Cardiac fibroblast (primary cell): ENCODE data around the gene GLRA1.
"Not testable (repeated sequence)": the region's sequence is repeated elsewhere in the genome, so short reads cannot be mapped to it uniquely, and the experiment has no call there.

Experiments used
- DNase-seq, 2 donors: peaks; one replicate each; pipeline versions ENCODE4 v3.0.0 to v3.0.0-alpha.2; 2010; ENCODE audit warnings: low read depth in 2 of 2
- H3K4me3 ChIP-seq, 2 donors: replicated peaks in 1 of 2; 1 replicate in 1 of 2; 2 replicates in 1 of 2; pipeline ENCODE4 v1.5.1; 2011; ENCODE audit warnings: low read depth in 2 of 2, low read length in 2 of 2, mild to moderate bottlenecking in 2 of 2, moderate library complexity in 1 of 2
- TF ChIP-seq, protein P1 (sequence below): IDR thresholded peaks from one replicate; pipeline ENCODE4 v1.5.1; 2011; ENCODE audit warnings: low read depth, mild to moderate bottlenecking, low read length, inconsistent platforms

The GLRA1 gene

DNA sequence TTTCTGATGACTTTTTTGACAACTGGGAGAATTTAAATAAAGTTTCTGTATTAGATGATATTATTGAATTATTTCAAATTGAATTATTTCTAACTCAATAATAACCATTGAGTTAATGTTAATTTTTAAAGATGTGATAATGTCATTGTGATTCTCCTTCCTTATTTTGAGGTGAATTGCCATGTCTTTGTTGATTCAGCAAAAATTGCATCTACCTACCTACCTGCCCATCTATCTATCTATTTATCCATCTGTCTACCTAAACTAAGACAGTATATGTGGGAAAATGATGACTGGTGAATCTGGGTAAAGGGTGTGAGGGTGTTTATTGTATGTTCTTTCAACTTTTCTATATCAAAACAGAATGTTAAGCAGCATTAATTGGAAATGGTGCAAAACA is 77.9 kb downstream of the GLRA1 start:
- TF ChIP-seq, protein P1, sequence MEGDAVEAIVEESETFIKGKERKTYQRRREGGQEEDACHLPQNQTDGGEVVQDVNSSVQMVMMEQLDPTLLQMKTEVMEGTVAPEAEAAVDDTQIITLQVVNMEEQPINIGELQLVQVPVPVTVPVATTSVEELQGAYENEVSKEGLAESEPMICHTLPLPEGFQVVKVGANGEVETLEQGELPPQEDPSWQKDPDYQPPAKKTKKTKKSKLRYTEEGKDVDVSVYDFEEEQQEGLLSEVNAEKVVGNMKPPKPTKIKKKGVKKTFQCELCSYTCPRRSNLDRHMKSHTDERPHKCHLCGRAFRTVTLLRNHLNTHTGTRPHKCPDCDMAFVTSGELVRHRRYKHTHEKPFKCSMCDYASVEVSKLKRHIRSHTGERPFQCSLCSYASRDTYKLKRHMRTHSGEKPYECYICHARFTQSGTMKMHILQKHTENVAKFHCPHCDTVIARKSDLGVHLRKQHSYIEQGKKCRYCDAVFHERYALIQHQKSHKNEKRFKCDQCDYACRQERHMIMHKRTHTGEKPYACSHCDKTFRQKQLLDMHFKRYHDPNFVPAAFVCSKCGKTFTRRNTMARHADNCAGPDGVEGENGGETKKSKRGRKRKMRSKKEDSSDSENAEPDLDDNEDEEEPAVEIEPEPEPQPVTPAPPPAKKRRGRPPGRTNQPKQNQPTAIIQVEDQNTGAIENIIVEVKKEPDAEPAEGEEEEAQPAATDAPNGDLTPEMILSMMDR = no peak
- H3K4me3 ChIP-seq = no peak overlapping the region
- DNase-seq = no peak

DNA sequence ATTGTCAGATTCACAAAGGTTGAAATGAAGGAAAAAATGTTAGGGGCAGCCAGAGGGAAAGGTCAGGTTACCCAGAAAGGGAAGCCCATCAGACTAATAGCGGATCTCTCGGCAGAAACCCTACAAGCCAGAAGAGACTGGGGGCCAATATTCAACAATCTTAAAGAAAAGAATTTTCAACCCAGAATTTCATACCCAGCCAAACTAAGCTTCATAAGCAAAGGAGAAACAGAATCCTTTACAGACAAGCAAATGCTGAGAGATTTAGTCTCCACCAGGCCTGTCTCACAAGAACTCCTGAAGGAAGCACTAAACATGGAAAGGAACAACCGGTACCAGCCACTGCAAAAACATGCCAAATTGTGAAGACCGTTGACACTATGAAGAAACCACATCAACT is 91.8 kb downstream of the GLRA1 start:
- H3K4me3 ChIP-seq = not testable (repeated sequence)

DNA sequence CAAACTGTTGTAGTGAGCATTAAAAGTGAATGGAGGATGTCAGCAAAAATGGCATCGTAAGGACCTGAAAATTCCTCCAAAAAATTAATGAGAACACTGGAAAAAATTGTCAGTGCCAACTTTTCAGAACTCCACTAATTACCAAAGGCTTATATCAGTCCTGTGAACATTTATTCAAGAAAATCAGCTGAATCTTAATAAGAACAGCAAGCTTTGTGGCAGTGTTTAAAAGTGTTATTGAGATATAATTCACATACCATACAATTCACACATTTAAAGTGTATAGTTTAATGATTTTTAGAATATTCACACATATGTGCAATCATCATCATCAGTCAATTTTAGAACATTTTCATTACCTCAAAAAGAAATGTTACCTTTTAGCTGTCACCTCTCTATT is 95.3 kb downstream of the GLRA1 start:
- H3K4me3 ChIP-seq = no peak overlapping the region
- DNase-seq = no peak
- TF ChIP-seq, protein P1 = no peak

More for the DNA sequence above, 91.8 kb downstream of the GLRA1 start:
- DNase-seq = not testable (repeated sequence)

DNA sequence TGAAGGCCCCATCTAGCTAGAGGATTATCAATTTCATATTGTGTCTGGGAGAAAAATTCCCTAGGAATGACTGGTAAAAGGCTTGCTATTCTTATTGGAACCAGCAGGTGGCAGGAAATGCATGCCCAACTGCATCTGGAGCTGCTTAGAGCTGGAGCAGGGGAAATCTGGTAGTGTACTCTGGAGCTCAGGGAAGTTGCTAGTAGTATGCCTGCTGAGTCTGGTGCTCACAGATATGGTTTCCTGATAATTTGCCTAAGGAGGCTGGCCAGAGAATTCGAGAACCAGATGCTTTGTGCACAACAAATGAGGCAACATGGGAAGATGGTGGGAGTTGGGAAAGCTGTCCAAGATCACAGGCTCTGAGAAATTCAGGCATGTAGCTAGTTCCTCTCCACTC is 99.2 kb downstream of the GLRA1 start:
- TF ChIP-seq, protein P1 = peak; percentile 84
- no peak overlapping the region for H3K4me3 ChIP-seq
- DNase-seq = peak; percentile 79 to 84

DNA sequence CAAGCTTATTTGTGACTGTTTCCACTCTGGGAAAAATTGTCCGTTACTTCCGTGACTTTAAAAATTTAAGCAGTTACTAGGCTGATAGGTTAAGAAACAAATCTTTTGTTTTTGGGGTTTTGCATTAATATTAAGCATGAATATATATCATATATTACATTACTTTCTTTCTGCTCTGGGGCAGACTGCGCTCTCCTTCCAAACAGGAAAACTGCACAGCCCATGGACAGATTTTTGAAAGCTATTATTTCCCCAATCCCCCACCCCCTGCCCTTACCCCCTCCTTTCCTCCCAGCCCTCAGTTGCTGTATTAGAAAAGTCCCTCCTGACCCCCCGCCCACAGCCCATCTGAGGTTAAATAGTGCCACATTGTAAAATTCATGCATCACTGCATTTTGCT is 102.5 kb downstream of the GLRA1 start:
- no peak overlapping the region for H3K4me3 ChIP-seq
- no peak for DNase-seq
- TF ChIP-seq, protein P1 = no peak

DNA sequence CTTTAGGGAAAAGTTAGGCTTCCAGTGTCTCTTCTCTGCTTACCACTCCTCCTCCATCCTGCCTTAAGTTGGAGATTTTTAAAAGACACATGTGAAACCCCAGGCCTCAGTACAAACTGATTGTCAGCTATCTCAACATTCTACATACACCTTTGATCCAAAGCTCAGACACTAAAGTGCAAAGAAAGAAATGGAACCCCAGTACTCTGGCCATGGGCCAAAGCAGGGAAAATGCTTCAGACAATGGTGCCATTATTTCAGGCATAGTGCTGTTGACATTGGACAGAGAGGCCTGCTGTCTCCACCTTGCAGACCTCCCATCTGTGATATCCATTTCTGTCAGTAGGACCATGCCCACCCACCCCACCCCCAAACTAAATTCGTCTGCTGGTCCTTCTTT is 103.7 kb downstream of the GLRA1 start:
- TF ChIP-seq, protein P1 = no peak
- no peak overlapping the region for H3K4me3 ChIP-seq
- no peak for DNase-seq

DNA sequence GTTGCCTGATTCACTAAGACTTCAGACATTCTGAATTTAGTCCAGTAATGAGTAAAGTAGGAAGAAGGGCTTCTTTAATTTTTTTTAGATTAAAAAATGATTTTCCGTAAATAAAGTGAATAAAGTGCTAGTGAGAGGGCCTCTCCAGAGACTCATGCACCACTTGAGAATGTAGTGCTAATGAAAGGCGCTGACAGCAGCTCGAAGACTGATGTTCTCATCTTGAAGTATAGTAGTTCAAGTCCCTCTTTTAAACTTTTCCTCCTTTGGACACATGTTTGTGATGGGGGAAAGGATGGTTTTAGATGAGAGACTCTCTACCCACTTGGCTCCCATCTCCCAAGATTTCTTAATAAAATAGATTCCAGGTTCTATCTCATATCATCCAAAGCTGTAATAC is 104.4 kb downstream of the GLRA1 start:
- TF ChIP-seq, protein P1 = no peak
- DNase-seq = no peak
- no peak overlapping the region for H3K4me3 ChIP-seq

DNA sequence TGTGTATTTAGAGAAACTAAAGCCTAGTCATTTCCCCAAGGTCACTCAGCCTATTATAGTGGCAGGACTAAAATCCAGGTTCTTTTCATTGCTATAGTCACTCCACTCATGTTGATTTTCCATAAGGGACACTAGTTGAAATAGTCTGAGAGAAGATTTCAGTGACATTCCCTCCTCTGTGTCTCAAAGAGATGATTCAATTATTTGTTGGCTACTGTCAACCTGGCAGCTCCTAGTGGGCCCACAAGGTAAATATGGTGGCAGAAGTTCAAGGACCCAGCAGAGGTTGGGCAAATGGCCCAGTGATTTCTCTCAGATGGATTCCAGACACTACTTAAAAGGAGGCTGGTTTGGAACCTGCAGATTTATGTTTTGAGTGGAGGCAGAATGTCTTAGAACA is 104.8 kb downstream of the GLRA1 start:
- TF ChIP-seq, protein P1 = no peak
- DNase-seq = no peak
- no peak overlapping the region for H3K4me3 ChIP-seq
